Keratinocyte (primary cell): ENCODE results near the gene TADA2B.

ENCODE experiments used
- EZH2 ChIP-seq: IDR thresholded peaks from one replicate; pipeline ENCODE4 v1.6.1; 2012; ENCODE audit warnings: inconsistent platforms, mild to moderate bottlenecking, low read length, moderate library complexity
- TF ChIP-seq, protein P1 (sequence below), 3 experiments: IDR thresholded peaks in 1 of 3; conservative IDR thresholded peaks in 1 of 3; optimal IDR thresholded peaks in 1 of 3; 2 replicates in 2 of 3; 3 replicates in 1 of 3; pipeline versions ENCODE3 to v1.5.1; 2011; ENCODE audit warnings: low read length in 3 of 3, mild to moderate bottlenecking in 3 of 3, moderate library complexity in 2 of 3, control low read depth in 1 of 3, inconsistent platforms in 1 of 3; ENCODE audit not compliant: insufficient read depth in 2 of 3; ENCODE audit errors: extremely low read depth in 1 of 3

DNA sequence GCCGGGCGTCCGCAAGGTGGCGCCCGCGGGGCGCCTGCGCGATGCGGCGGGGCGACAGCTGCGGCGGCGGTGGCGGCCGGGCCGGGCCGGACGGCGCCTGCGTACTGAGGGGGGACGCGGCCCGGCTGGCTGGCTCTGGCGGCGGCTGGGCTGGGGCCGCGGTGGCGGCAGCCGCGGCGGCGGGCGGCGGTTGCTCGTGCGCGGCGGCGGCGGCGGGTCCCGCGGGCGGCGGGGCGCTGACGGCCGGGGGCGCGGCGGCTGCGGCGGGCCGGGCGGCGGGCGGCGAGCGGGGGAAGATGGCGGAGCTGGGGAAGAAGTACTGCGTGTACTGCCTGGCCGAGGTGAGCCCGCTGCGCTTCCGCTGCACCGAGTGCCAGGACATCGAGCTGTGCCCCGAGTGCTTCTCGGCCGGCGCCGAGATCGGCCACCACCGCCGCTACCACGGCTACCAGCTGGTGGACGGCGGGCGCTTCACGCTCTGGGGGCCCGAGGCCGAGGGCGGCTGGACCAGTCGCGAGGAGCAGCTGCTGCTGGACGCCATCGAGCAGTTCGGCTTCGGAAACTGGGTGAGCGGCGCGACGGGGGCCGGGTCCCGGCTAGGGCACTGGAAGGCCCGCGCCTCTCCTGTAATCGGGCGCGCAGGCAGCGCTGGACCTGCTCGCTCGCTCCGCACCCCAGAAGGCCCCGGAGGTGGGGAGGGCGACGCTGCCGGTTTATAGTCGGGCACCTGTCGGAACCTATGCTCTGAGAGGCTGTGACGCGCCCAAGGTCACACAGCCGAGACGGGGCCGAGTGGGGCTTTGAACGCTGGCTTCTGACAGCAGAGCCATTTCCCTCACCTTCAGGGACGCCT, at the start of gene TADA2B:
- TF ChIP-seq, protein P1, sequence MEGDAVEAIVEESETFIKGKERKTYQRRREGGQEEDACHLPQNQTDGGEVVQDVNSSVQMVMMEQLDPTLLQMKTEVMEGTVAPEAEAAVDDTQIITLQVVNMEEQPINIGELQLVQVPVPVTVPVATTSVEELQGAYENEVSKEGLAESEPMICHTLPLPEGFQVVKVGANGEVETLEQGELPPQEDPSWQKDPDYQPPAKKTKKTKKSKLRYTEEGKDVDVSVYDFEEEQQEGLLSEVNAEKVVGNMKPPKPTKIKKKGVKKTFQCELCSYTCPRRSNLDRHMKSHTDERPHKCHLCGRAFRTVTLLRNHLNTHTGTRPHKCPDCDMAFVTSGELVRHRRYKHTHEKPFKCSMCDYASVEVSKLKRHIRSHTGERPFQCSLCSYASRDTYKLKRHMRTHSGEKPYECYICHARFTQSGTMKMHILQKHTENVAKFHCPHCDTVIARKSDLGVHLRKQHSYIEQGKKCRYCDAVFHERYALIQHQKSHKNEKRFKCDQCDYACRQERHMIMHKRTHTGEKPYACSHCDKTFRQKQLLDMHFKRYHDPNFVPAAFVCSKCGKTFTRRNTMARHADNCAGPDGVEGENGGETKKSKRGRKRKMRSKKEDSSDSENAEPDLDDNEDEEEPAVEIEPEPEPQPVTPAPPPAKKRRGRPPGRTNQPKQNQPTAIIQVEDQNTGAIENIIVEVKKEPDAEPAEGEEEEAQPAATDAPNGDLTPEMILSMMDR (optimal IDR thresholded peaks at IDR 0.05 in 1 of 3, IDR thresholded peaks at IDR 0.05 in 1 of 3, conservative IDR thresholded peaks at IDR 0.05 in 1 of 3; ENCODE audit: extremely low read depth in 1 of 3, insufficient read depth in 2 of 3, low read length in 3 of 3), result no peak
- no peak for TF ChIP-seq EZH2
